ENCODE measurements around the gene ATXN10.
A peak's percentile ranks its signal among the peaks of the same experiment; 100 is the strongest.
"Not testable (repeated sequence)": the region's sequence is repeated elsewhere in the genome, so short reads cannot be mapped to it uniquely, and the experiment has no call there.

ATXN10 gene

DNA sequence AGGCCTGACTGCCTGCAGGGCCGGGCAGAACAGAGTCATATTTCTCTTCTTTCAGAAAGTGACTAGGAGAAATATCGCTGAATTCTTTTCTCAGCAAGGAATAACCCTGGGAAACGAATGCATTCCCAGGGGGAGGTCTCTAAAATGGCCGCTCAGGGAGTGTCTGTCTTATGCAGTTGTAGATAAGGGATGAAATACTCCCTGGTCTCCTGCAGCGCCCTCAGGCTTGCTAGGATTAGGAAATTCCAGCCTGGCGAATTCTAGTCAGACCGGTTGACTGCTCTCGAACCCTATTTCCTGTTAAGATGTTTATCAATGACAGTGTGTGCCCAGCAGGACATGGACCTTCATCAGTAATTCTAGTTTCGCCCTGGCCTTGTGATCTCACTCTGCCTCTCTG is 124.4 kb downstream of the ATXN10 start:
- Histone ChIP-seq H3K36me3 (ENCODE audit: control insufficient read depth, insufficient read depth, low read length, severe bottlenecking) (peaks cover 44% of the 10 kb centered on the region), H3K9me3 (ENCODE audit: control insufficient read depth, low read length) (peaks cover 27% of the 10 kb centered on the region), H3K4me3 (ENCODE audit: low read length) (peak overlapping the region; percentile 26)
- not testable (repeated sequence) for H3K4me1 ChIP-seq (ENCODE audit: control insufficient read depth, insufficient read depth, low read length); DNase-seq (ENCODE audit: low read depth); H3K9ac ChIP-seq (ENCODE audit: low read length); H3K27me3 ChIP-seq (replicated peaks; ENCODE audit: control insufficient read depth, insufficient read depth, low read length)

DNA sequence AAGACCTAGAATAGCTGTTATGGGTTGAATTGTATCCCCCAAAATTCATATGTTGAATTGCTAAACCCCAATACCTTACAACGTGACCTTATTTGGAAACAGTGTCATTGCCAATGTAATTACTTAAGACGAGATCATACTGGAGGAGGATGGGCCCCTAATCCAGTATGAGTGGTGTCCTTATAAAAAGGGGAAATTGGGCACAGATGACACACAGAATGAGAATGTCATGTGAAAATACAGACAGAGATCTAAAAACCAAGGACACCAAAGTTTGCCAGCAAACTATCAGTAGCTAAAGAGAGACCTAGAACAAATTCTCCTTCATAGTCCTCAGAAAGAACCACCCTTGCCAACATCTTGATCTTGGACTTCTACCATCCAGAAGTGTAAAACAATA is 127.7 kb downstream of the ATXN10 start:
- H3K9me3 ChIP-seq (ENCODE audit: control insufficient read depth, low read length): peaks cover 27% of the 10 kb centered on the region
- H3K4me3 ChIP-seq (ENCODE audit: low read length): no peak overlapping the region
- H3K36me3 ChIP-seq (ENCODE audit: control insufficient read depth, insufficient read depth, low read length, severe bottlenecking): peaks cover 34% of the 10 kb centered on the region

DNA sequence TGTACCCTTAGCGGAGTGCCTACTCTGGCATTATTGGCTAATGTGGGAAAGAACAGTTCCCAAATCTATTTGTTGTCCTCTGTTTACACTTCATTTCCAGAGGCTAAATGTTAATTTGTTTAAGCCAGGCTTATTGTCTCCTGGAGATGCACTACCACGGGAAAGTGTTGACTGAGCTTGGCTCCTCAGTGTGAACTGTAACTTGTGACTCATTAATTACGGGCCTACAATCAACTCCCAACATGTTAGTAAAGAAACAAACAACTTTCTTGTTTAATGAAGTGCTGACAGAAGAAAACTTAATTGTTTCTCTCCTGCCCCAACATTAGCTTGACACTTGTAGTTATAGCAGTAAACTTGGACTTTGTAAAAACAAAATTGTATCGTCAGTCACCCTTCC is 130.4 kb downstream of the ATXN10 start:
- peaks cover 17% of the 10 kb centered on the region for H3K36me3 ChIP-seq (ENCODE audit: control insufficient read depth, insufficient read depth, low read length, severe bottlenecking)
- no peaks in the 10 kb centered on the region for H3K27me3 ChIP-seq (replicated peaks; ENCODE audit: control insufficient read depth, insufficient read depth, low read length)
- no peak overlapping the region for H3K4me3 ChIP-seq (ENCODE audit: low read length)
- DNase-seq (ENCODE audit: low read depth): no peak
- H3K4me1 ChIP-seq (ENCODE audit: control insufficient read depth, insufficient read depth, low read length): peaks cover 15% of the 10 kb centered on the region
- H3K9me3 ChIP-seq (ENCODE audit: control insufficient read depth, low read length): peaks cover 3% of the 10 kb centered on the region
- no peak overlapping the region for H3K9ac ChIP-seq (ENCODE audit: low read length)

More for the DNA sequence above, 127.7 kb downstream of the ATXN10 start:
- Histone ChIP-seq H3K9ac (ENCODE audit: low read length) (no peak overlapping the region), H3K4me1 (ENCODE audit: control insufficient read depth, insufficient read depth, low read length) (no peaks in the 10 kb centered on the region), H3K27me3 (replicated peaks; ENCODE audit: control insufficient read depth, insufficient read depth, low read length) (no peaks in the 10 kb centered on the region)
- no peak for DNase-seq (ENCODE audit: low read depth)

DNA sequence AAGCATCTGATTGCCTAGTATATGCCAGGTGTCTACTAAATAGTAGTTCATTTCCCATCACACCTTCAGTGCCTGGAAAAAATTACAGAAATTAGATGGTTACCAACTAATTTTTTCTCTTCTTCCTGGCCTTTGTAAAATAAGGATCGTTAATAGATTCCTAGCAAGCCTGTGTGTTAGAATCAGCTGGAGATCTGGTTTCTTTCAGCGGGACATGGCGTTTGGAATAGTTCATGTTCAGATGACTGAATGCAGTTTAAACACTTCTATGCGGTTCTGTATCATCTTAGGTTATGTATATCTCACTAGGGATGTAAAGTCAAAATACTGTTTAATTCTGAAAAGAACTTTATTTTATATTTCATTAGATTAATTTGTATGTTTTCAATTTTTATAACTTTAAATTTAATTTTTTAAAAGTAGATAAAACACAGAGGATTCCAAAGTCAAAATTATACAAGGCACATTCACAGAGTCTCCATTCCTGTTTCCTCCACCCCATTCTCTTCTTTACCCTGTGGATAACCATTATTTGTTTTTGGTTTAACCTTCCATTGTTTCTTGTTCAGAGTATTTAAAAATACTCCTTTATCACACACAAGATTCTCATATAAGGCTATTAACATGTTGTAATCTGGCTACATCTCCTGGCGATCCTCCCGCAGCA is 132.8 kb downstream of the ATXN10 start:
- no peak overlapping the region for H3K9ac ChIP-seq (ENCODE audit: low read length)
- H3K27me3 ChIP-seq (replicated peaks; ENCODE audit: control insufficient read depth, insufficient read depth, low read length): no peaks in the 10 kb centered on the region
- H3K4me3 ChIP-seq (ENCODE audit: low read length): no peak overlapping the region
- peaks cover 21% of the 10 kb centered on the region for H3K36me3 ChIP-seq (ENCODE audit: control insufficient read depth, insufficient read depth, low read length, severe bottlenecking)
- peaks cover 15% of the 10 kb centered on the region for H3K4me1 ChIP-seq (ENCODE audit: control insufficient read depth, insufficient read depth, low read length)
- DNase-seq (ENCODE audit: low read depth): no peak
- no peaks in the 10 kb centered on the region for H3K9me3 ChIP-seq (ENCODE audit: control insufficient read depth, low read length)

DNA sequence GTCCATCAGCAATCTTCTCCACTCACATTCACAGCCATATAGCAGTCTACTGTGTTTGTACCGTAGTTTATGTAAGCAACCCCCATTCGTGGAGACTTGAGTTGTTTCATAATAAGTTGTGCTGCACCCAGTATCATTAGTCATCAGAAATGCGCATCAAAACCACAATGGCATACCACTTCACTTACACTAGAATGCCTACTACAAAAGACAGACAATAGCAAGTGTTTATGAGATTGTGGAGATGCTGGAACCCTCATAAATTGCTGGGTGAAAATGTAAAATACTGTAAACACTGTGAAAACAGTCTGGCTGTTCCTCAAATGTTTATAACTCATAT is 133.3 kb downstream of the ATXN10 start:
- no peak overlapping the region for H3K9ac ChIP-seq (ENCODE audit: low read length)
- no peak overlapping the region for H3K4me3 ChIP-seq (ENCODE audit: low read length)
- H3K9me3 ChIP-seq (ENCODE audit: control insufficient read depth, low read length): no peaks in the 10 kb centered on the region
- peaks cover 23% of the 10 kb centered on the region for H3K36me3 ChIP-seq (ENCODE audit: control insufficient read depth, insufficient read depth, low read length, severe bottlenecking)
- H3K4me1 ChIP-seq (ENCODE audit: control insufficient read depth, insufficient read depth, low read length): peaks cover 15% of the 10 kb centered on the region
- no peaks in the 10 kb centered on the region for H3K27me3 ChIP-seq (replicated peaks; ENCODE audit: control insufficient read depth, insufficient read depth, low read length)
- DNase-seq (ENCODE audit: low read depth): peak; percentile 93

DNA sequence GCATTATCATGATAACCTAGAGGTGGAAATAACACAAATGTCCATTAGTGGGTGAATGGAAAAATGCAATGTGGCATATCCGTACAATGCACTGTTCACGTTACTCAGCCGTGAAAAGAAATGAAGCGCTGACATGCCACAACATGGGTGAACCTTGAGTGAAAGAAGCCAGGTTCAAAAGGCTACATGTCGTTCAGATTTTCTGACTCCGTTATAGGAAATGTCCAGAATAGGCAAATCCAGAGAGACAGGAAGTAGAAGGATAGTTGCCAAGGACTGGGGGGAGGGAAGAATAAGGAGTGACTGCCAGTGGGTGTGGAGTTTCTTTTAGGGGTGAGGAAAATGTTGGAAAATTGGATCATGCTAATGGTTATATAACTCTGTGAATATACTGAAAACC is 133.8 kb downstream of the ATXN10 start:
- H3K36me3 ChIP-seq (ENCODE audit: control insufficient read depth, insufficient read depth, low read length, severe bottlenecking): peaks cover 20% of the 10 kb centered on the region
- no peak overlapping the region for H3K4me3 ChIP-seq (ENCODE audit: low read length)
- H3K9ac ChIP-seq (ENCODE audit: low read length): no peak overlapping the region
- DNase-seq (ENCODE audit: low read depth): no peak
- H3K9me3 ChIP-seq (ENCODE audit: control insufficient read depth, low read length): no peaks in the 10 kb centered on the region
- peaks cover 15% of the 10 kb centered on the region for H3K4me1 ChIP-seq (ENCODE audit: control insufficient read depth, insufficient read depth, low read length)
- no peaks in the 10 kb centered on the region for H3K27me3 ChIP-seq (replicated peaks; ENCODE audit: control insufficient read depth, insufficient read depth, low read length)

DNA sequence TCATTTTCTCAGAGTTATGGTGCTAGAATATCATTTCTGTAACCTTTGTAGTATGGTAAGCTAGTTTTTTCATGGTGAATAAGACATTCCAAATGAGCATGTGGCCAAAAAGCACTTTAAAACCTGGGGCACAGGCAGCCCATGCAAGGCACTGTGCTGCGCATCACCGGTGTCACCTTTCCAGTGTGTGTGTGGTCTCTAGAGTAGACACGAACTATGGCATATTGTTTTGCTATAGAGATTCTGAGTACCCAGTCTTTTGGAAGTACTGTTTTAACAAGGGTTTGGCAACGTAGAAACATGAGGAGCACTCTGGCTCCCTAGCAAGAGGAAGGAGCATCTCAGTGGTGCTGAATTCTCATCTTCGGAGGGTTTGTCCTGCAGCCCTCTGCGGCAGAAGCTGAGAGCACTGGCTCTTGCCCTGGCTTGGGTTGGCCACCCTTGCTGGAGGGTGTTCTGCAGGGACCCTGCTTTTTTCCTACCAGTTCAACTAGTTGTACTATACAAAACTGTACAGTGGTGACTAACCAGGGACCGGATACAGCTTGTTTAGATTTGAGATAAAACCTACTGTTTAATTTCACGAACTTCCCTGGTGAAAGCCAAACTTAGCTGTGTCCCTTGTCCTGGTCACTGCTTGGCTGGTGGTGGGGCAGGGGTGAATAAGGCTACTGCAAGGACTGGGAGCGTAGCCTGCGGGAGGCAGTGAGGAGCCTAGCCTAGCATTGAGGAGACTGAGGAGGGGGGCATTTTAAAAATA is 135.7 kb downstream of the ATXN10 start:
- H3K4me1 ChIP-seq (ENCODE audit: control insufficient read depth, insufficient read depth, low read length): peaks cover 15% of the 10 kb centered on the region
- H3K27me3 ChIP-seq (replicated peaks; ENCODE audit: control insufficient read depth, insufficient read depth, low read length): no peaks in the 10 kb centered on the region
- peaks cover 32% of the 10 kb centered on the region for H3K36me3 ChIP-seq (ENCODE audit: control insufficient read depth, insufficient read depth, low read length, severe bottlenecking)
- DNase-seq (ENCODE audit: low read depth): no peak
- H3K9me3 ChIP-seq (ENCODE audit: control insufficient read depth, low read length): no peaks in the 10 kb centered on the region
- H3K4me3 ChIP-seq (ENCODE audit: low read length): no peak overlapping the region
- no peak overlapping the region for H3K9ac ChIP-seq (ENCODE audit: low read length)

DNA sequence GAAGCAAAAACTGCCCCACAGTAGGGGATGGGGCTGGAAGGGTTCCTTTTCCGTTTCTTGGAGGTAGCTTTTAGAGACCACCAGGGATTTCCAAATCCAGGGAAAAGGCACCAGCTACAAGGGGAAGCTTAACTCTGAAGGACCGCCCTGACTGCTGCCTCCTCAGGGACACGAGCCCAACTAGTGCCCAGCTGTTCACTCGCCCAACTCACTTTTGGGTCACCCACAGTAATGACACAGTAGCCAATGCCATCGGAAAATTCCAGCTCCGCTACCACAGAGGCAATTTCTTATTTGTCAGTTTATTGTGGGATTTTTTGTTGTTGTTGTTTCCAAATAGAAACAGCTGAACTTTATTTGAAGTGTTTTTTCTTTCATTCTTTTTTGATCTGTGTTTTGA is 141.3 kb downstream of the ATXN10 start:
- H3K4me3 ChIP-seq (ENCODE audit: low read length): no peak overlapping the region
- H3K27me3 ChIP-seq (replicated peaks; ENCODE audit: control insufficient read depth, insufficient read depth, low read length): no peaks in the 10 kb centered on the region
- no peak overlapping the region for H3K9ac ChIP-seq (ENCODE audit: low read length)
- no peaks in the 10 kb centered on the region for H3K9me3 ChIP-seq (ENCODE audit: control insufficient read depth, low read length)
- DNase-seq (ENCODE audit: low read depth): no peak
- peaks cover 47% of the 10 kb centered on the region for H3K36me3 ChIP-seq (ENCODE audit: control insufficient read depth, insufficient read depth, low read length, severe bottlenecking)
- peaks cover 3% of the 10 kb centered on the region for H3K4me1 ChIP-seq (ENCODE audit: control insufficient read depth, insufficient read depth, low read length)

DNA sequence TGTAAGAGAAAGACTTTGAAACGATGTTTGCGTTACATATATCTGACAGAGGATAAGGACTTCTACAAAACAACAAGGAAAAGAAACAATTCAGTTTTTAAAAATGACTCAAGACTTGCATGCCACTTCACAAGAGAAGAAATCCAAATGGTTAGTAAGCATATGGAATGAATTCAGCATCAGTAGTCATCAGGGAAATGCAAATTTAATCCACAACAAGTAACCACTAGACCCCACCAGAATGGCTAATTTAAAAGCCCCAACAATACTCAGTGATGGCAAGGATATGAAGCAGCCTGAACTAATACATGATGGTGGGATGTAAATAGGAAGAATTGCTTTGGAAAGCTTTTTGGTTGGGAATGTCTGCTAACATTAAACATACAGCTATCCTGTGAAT is 142.6 kb downstream of the ATXN10 start:
- no peak for DNase-seq (ENCODE audit: low read depth)
- Histone ChIP-seq H3K9me3 (ENCODE audit: control insufficient read depth, low read length) (no peaks in the 10 kb centered on the region), H3K4me1 (ENCODE audit: control insufficient read depth, insufficient read depth, low read length) (peaks cover 3% of the 10 kb centered on the region), H3K27me3 (replicated peaks; ENCODE audit: control insufficient read depth, insufficient read depth, low read length) (no peaks in the 10 kb centered on the region), H3K9ac (ENCODE audit: low read length) (no peak overlapping the region), H3K36me3 (ENCODE audit: control insufficient read depth, insufficient read depth, low read length, severe bottlenecking) (peaks cover 35% of the 10 kb centered on the region), H3K4me3 (ENCODE audit: low read length) (no peak overlapping the region)

DNA sequence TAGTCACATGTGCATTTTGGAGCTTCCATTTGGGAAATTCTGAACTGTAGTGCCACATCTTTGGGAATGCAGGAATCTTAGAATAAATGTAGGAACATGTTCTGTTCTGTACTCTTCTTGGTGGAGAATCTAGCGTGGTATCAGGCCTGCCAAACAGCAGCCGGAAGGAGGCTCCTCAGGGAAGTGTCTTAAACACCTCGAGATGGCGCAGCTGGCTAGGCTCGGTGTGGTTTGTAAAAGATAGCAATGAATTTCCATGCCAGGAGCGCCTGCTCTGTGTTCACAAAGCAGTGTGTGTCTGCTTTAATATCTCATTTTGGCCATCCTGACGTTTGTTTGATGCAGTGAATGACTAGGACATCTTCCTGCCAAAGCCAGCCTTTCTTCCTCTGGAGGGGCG is 145.1 kb downstream of the ATXN10 start:
- H3K36me3 ChIP-seq (ENCODE audit: control insufficient read depth, insufficient read depth, low read length, severe bottlenecking): peaks cover 24% of the 10 kb centered on the region

DNA sequence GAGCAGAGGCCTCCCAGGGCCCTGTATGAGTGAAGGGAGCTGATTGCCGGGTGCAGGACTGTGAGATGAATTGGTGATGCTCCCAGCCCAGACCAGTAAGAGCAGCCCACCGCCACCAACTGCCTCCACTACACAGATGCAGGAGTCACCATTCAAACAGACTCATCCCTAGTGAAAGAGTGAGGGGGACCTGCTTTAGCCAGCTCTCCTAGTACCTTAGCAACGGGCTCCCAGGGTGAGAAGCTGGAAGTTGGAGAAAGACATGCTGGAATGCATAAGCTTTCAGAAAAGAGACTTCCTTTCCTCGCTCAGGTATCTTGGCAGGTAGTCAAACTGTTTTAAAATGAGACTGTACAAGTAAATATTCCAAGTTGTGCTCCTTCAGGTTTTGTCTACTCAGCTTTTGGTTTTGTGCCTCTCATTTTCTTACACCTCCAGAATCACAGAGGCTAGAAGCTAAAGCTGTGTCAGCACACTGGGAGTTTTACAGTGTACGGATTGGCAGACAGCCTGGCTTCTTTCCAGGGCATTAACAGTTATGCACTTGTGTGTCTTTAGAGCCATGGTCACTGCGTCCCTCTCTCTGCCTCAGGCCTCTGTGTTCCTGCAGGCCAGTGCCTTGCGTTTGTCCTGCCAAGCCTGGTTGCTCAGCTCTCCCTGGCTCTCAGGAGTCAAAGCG is 146.2 kb downstream of the ATXN10 start:
- H3K4me3 ChIP-seq (ENCODE audit: low read length): no peak overlapping the region
- peaks cover 17% of the 10 kb centered on the region for H3K36me3 ChIP-seq (ENCODE audit: control insufficient read depth, insufficient read depth, low read length, severe bottlenecking)
- DNase-seq (ENCODE audit: low read depth): no peak
- no peaks in the 10 kb centered on the region for H3K9me3 ChIP-seq (ENCODE audit: control insufficient read depth, low read length)
- H3K9ac ChIP-seq (ENCODE audit: low read length): no peak overlapping the region
- peaks cover 3% of the 10 kb centered on the region for H3K4me1 ChIP-seq (ENCODE audit: control insufficient read depth, insufficient read depth, low read length)
- no peaks in the 10 kb centered on the region for H3K27me3 ChIP-seq (replicated peaks; ENCODE audit: control insufficient read depth, insufficient read depth, low read length)

More for the DNA sequence above, 145.1 kb downstream of the ATXN10 start:
- no peak for DNase-seq (ENCODE audit: low read depth)
- Histone ChIP-seq H3K9ac (ENCODE audit: low read length) (no peak overlapping the region), H3K9me3 (ENCODE audit: control insufficient read depth, low read length) (no peaks in the 10 kb centered on the region), H3K4me3 (ENCODE audit: low read length) (no peak overlapping the region), H3K4me1 (ENCODE audit: control insufficient read depth, insufficient read depth, low read length) (peaks cover 3% of the 10 kb centered on the region), H3K27me3 (replicated peaks; ENCODE audit: control insufficient read depth, insufficient read depth, low read length) (no peaks in the 10 kb centered on the region)

Data from adipocyte (in vitro differentiated cells).